Measurements from ENCODE around the gene HPSE2.

DNA sequence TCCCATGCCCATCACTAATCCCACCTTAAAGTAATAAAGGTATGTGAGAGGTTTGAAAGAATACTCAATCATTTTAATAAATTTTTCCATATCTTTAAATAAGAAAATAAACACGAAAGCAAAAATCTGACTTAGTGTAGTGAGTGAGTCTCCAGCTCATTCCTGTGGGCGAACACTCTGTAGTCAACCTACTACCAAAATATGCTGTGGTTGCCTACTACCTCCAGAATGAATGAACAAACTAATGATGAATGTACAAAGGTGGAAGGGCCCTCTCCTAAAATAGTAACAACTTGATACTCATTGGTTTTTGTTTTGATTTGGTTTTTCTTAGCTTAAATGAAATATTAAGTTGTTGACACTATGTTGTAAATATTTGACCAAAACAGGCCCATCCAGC is 593.4 kb downstream of the HPSE2 start:
- no peak for TF ChIP-seq MAZ (IDR thresholded peaks at IDR 0.05; ENCODE audit: borderline replicate concordance, low read depth, low read length)
- TF ChIP-seq EP300 (IDR thresholded peaks at IDR 0.05) = no peak
- TF ChIP-seq, protein P1, sequence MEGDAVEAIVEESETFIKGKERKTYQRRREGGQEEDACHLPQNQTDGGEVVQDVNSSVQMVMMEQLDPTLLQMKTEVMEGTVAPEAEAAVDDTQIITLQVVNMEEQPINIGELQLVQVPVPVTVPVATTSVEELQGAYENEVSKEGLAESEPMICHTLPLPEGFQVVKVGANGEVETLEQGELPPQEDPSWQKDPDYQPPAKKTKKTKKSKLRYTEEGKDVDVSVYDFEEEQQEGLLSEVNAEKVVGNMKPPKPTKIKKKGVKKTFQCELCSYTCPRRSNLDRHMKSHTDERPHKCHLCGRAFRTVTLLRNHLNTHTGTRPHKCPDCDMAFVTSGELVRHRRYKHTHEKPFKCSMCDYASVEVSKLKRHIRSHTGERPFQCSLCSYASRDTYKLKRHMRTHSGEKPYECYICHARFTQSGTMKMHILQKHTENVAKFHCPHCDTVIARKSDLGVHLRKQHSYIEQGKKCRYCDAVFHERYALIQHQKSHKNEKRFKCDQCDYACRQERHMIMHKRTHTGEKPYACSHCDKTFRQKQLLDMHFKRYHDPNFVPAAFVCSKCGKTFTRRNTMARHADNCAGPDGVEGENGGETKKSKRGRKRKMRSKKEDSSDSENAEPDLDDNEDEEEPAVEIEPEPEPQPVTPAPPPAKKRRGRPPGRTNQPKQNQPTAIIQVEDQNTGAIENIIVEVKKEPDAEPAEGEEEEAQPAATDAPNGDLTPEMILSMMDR (IDR thresholded peaks at IDR 0.05) = no peak
- no peak for TF ChIP-seq POLR2A (IDR thresholded peaks at IDR 0.05; ENCODE audit: low read length)
- TF ChIP-seq, protein P2, sequence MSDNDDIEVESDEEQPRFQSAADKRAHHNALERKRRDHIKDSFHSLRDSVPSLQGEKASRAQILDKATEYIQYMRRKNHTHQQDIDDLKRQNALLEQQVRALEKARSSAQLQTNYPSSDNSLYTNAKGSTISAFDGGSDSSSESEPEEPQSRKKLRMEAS (IDR thresholded peaks at IDR 0.05) = no peak
- TF ChIP-seq CBX8 (IDR thresholded peaks at IDR 0.05) = no peak
- no peak for TF ChIP-seq SREBF2 (IDR thresholded peaks at IDR 0.05)
- TF ChIP-seq RFX5 (IDR thresholded peaks at IDR 0.05) = no peak
- TF ChIP-seq CHD2 (IDR thresholded peaks at IDR 0.05; ENCODE audit: low read length, partially characterized antibody) = no peak
- TF ChIP-seq RCOR1 (IDR thresholded peaks at IDR 0.05; ENCODE audit: low read depth, low read length) = no peak
- TF ChIP-seq FOSL2 (IDR thresholded peaks at IDR 0.05) = no peak
- TF ChIP-seq FOSL2 (CRISPR knock-in tag; IDR thresholded peaks at IDR 0.05) = no peak
- TF ChIP-seq BHLHE40 (IDR thresholded peaks at IDR 0.05; ENCODE audit: low read depth, low read length) = no peak

Data from A549 (cell line).